KBM-7 (cell line): ENCODE measurements around the gene SNU13.
"Not testable (repeated sequence)": the region's sequence is repeated elsewhere in the genome, so short reads cannot be mapped to it uniquely, and the experiment has no call there.

Source experiments
- DNase-seq: peaks from one replicate; pipeline ENCODE4 v3.0.0-alpha.2; 2015
- in situ Hi-C: fragments of 300-500 bp; cut with MboI; formaldehyde crosslinking; loops from 2 replicates; pipeline ENCODE4 v1.14.3; 2020; ENCODE audit warnings: low sequenced_read_pairs, low pct_unique_long_range_greater_than_20kb, mixed read lengths

Gene SNU13

DNA sequence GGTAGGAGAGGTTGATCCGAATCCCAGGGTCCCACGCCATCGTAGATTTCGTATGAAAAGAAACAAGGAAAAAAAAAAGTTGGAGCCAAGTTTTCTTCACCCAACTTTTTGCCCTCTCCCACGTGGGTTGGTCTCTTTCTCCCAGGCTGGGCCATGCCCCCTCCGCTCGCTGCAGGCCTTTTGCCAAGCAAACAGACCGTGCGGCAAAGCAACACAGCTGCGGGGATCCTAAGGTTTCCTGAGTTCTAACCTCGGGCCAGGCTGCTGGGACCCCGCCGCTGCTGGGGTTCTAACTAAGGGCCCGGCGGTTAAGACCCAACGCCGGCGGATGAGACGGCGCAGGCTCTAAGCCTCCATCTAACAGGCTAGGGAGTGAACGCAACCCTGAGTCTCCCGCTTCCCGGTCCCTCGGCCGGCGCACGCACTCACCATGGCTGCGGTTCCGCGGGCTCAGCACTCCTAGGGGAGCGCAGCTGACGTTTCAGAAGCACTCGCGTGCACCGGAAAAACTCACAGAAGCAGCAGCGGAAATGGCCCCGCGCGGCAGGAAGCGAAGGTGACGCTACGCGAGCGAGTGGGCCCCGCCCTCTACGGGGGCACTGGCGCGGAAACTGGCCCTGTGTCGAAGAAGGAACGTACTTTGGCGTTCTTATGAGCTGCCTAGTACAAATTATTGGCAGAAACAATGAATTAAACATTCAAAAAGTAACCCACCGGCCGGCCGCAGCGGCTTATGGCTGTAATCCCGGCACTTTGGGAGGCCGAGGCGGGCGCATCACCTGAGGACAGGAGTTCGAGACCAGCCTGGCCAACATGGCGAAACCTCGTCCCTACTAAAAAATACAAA, at the start of gene SNU13:
Gene SNU13, minus strand, starts transcription at position 503 of the 847 bp plus-strand sequence. Its CDS starts 71 bp downstream, at position 432.
- in situ Hi-C loops, result no loop called here
- peak; percentile 94 for DNase-seq

DNA sequence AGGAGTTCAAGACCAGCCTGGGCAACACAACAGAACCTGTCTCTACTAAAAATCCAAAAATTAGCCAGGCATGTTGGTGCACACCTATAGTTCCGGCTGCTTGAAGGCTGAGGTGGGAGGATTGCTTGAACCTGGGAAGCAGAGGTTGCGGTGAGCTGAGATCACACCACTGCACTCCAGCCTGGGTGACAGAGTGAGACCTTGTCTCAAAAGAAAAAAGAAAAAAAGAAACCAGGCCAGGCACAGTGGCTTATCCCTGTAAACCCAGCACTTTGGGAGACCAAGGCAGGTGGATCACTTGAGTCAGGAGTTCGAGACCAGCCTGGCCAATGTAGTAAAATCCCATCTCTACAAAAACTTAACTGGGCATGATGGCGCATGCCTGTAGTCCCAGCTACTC, 44.6 kb upstream of the SNU13 start:
- in situ Hi-C loops, result not testable (repeated sequence)

DNA sequence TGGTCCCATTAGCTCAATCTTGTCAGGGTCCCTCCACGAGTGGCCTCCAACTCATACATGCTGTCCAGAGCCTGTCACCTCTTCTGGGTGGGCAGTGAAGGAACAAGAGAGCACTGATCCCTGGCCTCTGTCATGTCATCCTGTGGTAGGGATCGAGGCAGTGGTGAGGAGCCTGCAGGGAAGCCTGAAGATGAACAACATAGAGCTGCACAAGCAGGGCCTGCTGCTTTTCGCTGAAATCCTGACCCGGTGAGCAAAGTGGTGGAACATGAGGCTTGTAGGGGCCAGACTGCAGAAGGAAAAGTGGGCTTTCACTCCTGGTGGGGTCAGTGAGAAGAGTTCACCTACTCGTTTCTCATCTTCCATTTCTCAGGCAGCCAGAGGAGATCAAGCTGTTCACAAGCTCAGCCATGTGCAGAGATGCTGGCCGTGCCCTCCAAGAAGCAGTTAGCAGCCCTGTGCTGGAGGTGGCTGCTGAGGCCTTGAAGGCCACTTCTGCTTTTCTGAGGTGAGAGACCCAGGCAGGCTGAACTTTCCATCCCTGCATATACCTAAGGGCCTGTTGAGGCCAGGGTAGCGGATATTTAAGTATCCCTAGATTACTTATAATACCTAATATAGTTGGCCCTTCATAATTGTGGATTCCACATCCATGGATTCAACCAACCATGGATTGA, 43.6 kb upstream of the SNU13 start:
- in situ Hi-C loops, result no loop called here
- DNase-seq, result no peak

More for the DNA sequence above, 44.6 kb upstream of the SNU13 start:
- not testable (repeated sequence) for DNase-seq

DNA sequence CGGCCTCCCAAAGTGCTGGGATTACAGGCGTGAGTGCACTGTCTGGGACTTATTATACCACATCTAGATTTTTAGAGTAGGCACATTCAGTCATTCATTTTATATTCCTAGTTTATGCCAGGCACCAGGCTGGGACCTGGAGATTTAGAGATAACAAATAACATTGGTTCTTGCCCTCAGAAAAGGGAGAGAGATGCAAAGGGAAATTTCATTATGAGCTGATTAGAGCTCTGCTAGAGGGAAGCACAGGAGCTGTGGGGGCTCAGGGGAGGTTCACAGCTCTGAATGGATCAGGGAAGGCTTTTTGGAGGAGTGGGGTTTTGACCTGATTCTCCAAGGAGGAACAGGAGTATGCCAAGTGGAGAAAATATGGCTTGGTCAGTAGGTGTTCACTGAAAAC, 42.9 kb upstream of the SNU13 start:
- in situ Hi-C loops, result no loop called here

DNA sequence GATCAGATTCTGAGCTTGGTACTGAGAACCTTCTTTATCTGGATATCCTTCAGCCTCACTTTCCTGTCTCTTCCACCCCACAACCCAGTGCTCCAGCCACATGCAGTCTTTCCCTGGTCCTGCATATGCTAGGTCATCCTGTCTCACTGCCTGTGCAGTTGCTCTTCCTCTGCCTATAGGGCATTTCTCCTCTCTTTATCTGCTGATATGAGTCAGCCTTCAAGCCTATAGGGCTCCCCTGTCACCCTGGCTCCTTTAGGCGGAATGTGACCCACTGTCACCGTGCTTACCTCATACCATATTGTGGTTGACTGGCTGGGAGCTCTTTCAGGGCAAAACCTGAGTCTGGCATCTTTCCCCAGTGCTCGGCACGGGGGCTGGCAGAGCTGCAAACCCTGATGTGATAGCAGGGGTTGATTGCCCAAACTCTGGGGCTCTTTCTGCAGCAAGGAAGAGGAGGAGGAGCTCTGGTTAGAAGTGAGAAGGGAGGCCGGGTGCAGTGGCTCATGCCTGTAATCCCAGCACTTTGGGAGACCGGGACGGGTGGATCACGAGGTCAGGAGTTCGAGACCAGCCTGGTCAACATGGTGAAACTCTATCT, 36.9 kb upstream of the SNU13 start:
- in situ Hi-C loops, result no loop called here

More for the DNA sequence above, 42.9 kb upstream of the SNU13 start:
- DNase-seq, result no peak

DNA sequence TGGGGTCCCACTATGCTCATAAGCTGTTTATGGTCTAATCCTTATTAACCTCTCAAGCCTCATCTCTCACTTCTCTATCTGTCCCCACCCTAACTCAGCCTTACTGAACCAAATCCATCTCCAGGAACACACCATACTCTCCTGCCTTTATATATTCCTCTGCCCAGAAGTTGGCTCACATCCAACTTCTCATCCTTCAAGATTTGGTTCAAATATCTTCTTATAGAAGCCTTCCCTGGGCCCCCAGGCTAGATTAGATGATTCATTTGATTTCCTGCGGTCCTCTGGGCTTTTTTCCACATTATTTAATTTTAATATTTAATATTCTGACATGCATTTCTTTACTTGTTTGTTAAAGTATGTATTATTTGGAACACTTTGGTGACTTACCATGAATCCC, 33.8 kb upstream of the SNU13 start:
- no peak for DNase-seq
- in situ Hi-C loops, result no loop called here

More for the DNA sequence above, 36.9 kb upstream of the SNU13 start:
- DNase-seq, result no peak

DNA sequence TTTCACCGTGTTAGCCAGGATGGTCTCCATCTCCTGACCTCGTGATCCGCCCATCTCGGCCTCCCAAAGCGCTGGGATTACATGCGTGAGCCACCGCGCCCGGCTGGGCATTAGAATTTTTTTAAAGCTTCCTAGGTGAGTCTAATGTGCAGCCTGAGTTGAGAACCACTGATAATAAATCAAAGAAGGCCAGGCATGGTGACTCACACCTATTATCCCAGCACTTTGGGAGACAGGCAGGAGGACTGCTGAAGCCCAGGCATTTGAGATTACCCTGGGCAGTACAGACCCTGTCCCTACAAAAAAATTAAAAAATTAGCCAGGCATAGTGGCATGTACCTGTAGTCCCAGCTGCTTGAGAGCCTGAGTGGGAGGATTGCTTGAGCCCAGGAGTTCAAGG, 24.3 kb upstream of the SNU13 start:
- no peak for DNase-seq
- in situ Hi-C loops, result no loop called here

DNA sequence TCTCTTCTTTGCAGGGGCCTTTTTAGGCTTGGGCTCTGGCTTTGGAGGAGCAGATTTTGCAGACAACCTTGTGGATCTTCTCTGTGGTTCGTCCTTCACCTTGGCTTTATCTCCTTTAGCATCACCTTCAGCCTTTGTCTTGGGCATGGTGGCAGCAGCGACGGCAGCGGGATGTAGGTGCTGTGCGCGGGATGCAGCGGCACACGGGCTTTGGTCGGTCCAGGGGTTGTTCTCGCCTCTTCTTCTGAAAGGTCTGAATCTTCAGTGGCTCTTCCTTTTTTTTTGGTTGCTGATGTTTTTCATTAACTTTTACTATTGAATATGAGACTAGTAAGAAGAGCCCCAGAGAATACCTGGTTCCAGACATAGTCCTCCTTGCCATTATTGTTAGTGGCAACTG, 20.7 kb upstream of the SNU13 start:
- no peak for DNase-seq
- in situ Hi-C loops, result no loop called here

DNA sequence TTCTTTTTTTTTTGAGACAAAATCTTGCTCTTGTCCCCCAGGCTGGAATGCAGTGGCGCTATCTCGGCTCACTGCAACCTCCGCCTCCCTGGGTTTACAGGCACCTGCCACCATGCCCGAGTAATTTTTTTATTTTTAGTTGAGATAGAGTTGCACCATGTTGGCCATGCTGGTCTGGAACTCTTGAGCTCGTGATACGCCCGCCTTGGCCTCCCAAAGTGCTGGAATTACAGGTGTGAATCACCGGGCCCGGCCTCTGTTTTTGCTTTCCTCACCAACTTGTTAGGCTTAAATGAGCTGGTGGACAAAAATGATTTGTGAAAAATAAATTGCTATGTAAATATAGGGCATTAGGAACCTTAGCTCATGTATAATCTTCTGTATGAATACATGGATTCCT, 14.1 kb upstream of the SNU13 start:
- DNase-seq, result no peak
- in situ Hi-C loops, result no loop called here

DNA sequence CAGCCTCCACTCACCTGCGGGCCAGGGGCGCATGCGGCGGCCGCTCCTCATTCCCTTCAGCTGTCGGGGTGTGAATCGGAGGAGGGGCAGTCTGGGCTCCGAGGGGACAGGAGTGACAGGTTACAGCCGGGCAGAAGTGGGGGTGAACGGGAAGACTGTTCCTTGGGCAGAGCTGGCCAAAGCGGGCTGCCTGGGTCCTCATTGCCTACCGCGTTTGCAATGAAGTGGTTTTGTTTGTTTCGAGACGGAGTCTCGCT, 11.4 kb upstream of the SNU13 start:
- DNase-seq, result no peak
- in situ Hi-C loops, result no loop called here

DNA sequence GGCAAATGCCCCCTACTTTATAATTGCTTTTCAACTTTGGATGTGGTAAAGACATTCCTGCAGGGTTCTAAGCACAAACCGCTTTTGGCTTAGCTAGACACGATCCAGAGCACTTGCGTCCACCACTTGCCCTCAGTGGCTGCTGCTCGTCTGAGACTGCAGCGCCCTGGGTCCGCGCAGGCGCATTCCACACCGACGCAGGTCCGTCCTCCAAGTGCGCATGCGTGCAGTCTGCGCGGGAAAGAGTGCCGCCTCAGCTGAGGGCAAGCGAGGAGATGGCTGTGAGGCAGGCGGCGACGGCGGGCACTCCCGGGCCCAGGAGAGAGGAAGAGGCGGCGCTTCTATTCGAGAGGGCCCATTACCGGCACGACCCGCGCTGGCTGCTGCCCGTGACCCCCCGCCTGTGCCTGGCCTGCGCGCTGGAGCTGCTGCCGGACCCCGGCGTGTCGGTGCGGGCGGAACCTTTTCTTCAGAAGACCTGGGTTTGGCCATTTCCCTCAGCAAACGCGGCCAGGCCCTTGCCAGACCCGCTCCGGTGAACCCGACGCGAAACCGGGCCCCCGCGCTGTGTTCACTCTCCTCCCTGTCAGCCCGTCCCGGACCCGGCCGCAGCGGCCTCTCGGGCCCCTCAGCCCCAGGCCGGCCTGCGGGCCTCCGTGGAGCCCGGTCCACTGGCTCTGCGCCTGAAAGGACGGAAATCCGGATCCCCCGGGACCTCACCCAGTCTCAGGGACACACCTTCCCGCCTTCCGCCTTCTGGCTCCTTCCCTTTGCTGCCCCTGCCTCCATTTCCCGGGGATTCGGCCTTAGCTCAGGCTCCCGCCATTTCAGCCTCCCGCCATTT, 10.8 kb upstream of the SNU13 start, which contains the start of gene MEI1:
Gene MEI1, plus strand, starts transcription at position 240 of the 844 bp plus-strand sequence. Its CDS starts 36 bp downstream, at position 276.
- in situ Hi-C loops, result no loop called here
- DNase-seq, result no peak

DNA sequence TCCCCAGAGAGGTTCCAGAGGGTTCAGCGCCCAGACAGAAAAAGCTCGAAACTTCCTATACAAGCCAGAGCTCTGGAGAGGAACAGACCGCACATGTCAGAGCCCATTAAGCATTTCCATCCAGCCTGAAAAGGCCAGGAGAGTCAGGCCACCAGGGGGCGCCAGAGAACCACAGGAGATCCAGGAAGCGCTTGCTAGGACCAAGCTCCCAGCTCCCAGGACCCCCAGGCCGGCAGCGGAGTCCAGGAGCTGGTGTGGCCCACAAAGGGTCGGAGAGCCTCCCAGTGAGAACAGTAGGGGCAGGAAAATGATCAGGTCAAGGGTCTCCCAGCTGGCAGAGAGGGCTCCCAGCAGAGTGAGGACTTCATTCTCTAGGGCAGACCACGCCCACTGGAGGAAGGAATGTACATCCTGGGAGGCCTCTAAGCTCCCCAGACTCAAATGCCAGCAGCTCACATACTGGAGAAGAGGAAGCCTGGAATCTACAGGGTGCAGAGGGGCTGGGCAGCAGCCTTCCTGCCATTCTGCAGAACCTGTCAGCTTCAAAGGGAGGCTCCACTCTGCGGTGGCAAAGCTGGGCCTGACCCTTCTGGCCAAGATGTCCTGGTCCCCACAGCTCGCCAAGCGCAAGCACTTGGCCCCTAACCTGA, 8.6 kb upstream of the SNU13 start:
- peak; percentile 95 for DNase-seq
- in situ Hi-C loops, result no loop called here

DNA sequence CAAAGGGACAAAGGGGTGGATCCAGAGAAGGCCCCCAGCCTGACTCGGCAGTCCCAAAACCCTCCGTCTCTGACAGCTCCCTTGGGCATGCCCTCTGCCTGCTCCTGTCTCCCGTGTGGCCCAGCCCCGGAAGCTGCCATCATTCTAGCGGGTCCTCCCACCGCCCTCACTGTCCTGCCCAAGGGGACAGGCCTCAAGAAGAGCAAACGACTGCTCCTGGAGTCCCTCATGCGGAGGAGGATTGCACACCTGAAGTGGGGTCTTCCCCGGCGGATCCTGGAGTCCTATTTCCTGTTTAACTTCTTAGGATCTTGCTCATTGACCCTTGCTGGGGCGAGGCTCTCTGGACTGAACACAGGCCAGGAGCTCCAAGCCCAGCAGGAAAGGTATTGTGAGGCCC, 8.0 kb upstream of the SNU13 start:
- DNase-seq, result no peak
- in situ Hi-C loops, result no loop called here

DNA sequence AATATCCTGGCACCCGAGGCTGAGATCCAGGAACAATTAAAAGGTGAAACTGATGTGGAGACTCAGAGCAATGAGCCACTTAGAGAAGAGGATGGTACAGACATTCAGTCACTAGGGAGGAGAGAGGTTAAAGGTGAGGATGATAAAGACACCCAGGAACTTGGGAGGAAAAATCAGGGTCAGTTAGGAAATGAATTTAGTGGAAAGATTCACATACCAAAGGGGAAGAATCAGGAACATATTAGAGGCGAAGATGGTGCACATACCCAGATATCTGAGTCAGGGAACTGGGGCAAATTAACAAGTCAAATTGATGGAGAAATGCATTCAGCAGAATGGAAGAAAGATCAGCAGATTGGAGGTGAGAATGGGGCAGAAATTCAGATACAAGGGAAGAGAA, 6.5 kb upstream of the SNU13 start:
- in situ Hi-C loops, result no loop called here
- no peak for DNase-seq

DNA sequence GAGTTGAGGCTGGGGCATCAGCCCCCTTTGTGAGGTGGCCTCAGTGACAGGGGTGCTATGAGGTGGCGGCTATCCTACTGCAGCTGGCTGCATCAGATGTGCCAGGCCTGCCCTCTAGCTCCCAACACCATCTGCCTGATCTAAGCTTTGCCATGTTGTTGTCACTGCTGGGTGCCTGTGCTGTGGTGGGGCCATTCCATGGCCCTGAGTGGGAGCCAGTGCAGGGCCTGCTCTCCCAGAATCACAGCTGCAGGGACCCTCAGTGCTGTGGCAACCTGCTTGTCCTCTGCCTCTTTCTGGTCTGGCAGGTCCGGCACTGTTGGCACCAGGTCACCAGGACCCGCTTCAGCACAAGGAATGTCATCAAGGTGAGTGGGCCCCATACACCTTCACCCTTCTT, 1.8 kb upstream of the SNU13 start:
- DNase-seq, result no peak
- in situ Hi-C loops, result no loop called here

DNA sequence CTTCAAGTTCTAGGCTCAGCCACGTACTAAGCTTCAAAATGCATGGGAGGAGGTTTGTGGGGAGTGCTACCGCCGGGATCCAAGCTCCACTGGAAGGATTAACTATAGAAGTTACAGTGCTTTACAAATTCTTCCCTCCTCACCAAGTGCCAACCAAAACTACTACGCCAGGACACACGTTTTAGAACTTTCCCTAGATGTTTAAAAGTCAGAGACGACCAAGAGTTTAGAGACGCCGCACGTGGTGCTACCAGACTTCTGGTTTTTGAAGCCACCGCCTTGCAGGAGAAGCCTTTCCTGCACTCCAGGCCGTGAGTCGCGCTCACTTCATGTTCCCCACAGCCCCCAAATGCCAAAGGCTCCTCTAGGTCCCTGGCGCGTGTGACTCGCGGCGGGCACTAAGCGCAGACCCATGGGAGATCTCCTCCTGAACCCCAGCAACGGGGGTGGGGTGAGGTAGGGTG, 734 bp downstream of the SNU13 start:
- DNase-seq, result peak; percentile 64

DNA sequence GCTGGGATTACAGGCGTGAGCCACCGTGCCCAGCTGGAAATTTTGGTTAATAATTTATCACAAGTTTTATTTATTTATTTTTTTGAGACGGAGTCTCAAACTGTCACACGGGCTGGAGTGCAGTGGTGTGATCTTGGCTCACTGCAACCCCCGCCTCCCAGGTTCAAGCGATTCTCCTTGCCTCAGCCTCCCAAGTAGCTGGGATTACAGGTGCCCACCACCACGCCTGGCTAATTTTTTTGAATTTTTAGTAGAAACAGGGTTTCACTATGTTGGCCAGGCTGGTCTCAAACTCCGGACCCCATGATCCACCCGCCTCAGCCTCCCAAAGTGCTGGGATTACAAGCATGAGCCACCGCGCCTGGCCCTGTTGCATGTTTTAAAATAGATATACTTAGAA, 1.8 kb downstream of the SNU13 start:
- in situ Hi-C loops, DNase-seq: not testable (repeated sequence)

More for the DNA sequence above, 734 bp downstream of the SNU13 start:
- in situ Hi-C loops, result no loop called here

DNA sequence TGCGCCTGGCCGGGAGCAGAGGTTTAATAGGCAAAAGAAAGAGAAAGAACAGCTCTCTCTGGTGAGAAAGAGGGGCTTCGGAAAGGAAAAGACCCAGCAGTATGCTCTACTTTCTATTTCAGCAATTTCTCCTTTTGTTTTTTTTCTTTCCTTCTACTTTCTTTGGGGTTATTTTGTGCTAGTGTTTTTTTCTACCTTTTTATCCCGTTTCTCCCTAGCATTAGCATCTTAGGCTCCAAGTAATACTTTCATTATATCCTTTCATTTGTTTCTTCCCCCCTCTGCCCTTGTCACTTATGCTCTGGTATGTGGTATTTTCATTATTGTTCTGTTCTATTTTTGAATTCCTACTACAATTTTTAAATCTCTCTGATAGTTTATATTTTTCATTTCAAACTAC, 4.5 kb downstream of the SNU13 start:
- DNase-seq, result no peak

DNA sequence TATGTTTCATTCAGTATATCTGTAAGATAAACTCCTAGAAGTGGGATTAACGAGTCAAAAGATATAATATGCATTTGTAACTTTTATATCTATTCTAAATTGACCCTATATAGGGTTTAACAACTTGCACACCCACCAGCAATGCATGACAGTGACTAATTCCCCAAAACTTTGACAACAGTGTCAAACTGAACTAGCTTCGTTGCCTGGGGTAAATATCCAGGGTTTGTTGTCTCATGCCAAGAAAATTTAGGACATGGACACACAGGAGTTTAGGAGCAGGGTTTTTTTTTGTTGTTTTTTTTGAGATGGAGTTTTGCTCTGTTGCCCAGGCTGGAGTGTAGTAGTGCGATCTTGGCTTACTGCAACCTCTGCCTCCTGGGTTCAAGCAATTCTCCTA, 5.1 kb downstream of the SNU13 start:
- DNase-seq, result no peak
- in situ Hi-C loops, result no loop called here

More for the DNA sequence above, 4.5 kb downstream of the SNU13 start:
- in situ Hi-C loops, result no loop called here
